ENCODE measurements around the gene DLAT. TPM values are rescaled to one million over a fixed set of nuclear protein-coding genes. Genes with fewer than 3 reads are reported as not detected.

The DLAT gene
- total RNA-seq, 1 donor from 2014 or later, result 52.9 TPM

GRCh38 chr11:111983187-111983986 is 41.8 kb upstream of the DLAT start:
- Mint-ChIP-seq H3K27ac (ENCODE audit: unreplicated experiment) (peak overlapping the region; percentile 76), H3K9me3 (no peaks in the 10 kb centered on the region), H3K4me1 (peaks cover 43% of the 10 kb centered on the region), H3K27me3 (ENCODE audit: low read depth) (no peaks in the 10 kb centered on the region), H3K36me3 (ENCODE audit: low read depth) (peaks cover 9% of the 10 kb centered on the region), H3K4me3 (peak overlapping the region; percentile 70)
- peak; percentile 33 for TF ChIP-seq CTCF (conservative IDR thresholded peaks at IDR 0.05)
- DNase-seq (ENCODE audit: low read depth, low spot score), result peak; percentile 48

- Mint-ChIP-seq H3K4me1 (peaks cover 24% of the 10 kb centered on the region), H3K36me3 (ENCODE audit: low read depth) (peaks cover 19% of the 10 kb centered on the region), H3K27me3 (ENCODE audit: low read depth) (no peaks in the 10 kb centered on the region), H3K9me3 (no peaks in the 10 kb centered on the region), H3K4me3 (no peak overlapping the region), H3K27ac (ENCODE audit: unreplicated experiment) (no peak overlapping the region)
- TF ChIP-seq CTCF (conservative IDR thresholded peaks at IDR 0.05), result no peak
- no peak for DNase-seq (ENCODE audit: low read depth, low spot score)
Measured at GRCh38 chr11:111986589-111986988, 38.6 kb upstream of the DLAT start.

- H3K27me3 Mint-ChIP-seq (ENCODE audit: low read depth), result no peaks in the 10 kb centered on the region
- H3K9me3 Mint-ChIP-seq, result no peaks in the 10 kb centered on the region
- peaks cover 19% of the 10 kb centered on the region for H3K36me3 Mint-ChIP-seq (ENCODE audit: low read depth)
- no peak overlapping the region for H3K27ac Mint-ChIP-seq (ENCODE audit: unreplicated experiment)
- no peaks in the 10 kb centered on the region for H3K4me1 Mint-ChIP-seq
- TF ChIP-seq CTCF (conservative IDR thresholded peaks at IDR 0.05), result no peak
- DNase-seq (ENCODE audit: low read depth, low spot score), result no peak
- no peak overlapping the region for H3K4me3 Mint-ChIP-seq
Measured at GRCh38 chr11:111990381-111990780, 34.8 kb upstream of the DLAT start.

- H3K4me1 Mint-ChIP-seq, result no peaks in the 10 kb centered on the region
- H3K9me3 Mint-ChIP-seq, result no peaks in the 10 kb centered on the region
- H3K36me3 Mint-ChIP-seq (ENCODE audit: low read depth), result peaks cover 9% of the 10 kb centered on the region
- DNase-seq (ENCODE audit: low read depth, low spot score), result no peak
- no peak for TF ChIP-seq CTCF (conservative IDR thresholded peaks at IDR 0.05)
- H3K4me3 Mint-ChIP-seq, result no peak overlapping the region
- H3K27ac Mint-ChIP-seq (ENCODE audit: unreplicated experiment), result no peak overlapping the region
- H3K27me3 Mint-ChIP-seq (ENCODE audit: low read depth), result no peaks in the 10 kb centered on the region
Measured at GRCh38 chr11:111992206-111992855, 32.9 kb upstream of the DLAT start.

- Mint-ChIP-seq H3K27ac (ENCODE audit: unreplicated experiment) (no peak overlapping the region), H3K4me3 (no peak overlapping the region), H3K27me3 (ENCODE audit: low read depth) (no peaks in the 10 kb centered on the region), H3K36me3 (ENCODE audit: low read depth) (peaks cover 7% of the 10 kb centered on the region), H3K4me1 (no peaks in the 10 kb centered on the region), H3K9me3 (no peaks in the 10 kb centered on the region)
- DNase-seq (ENCODE audit: low read depth, low spot score), result no peak
- TF ChIP-seq CTCF (conservative IDR thresholded peaks at IDR 0.05), result no peak
Measured at GRCh38 chr11:111996129-111996528, 29.1 kb upstream of the DLAT start.

Data from neural crest cell (in vitro differentiated cells).